H1 (cell line): Measurements from ENCODE around the gene SRGAP3. TPM values are rescaled to one million over a fixed set of nuclear protein-coding genes. Genes with fewer than 3 reads are reported as not detected.

Experiments
- CTCF ChIA-PET: fragments of 300-600 bp; sonication (Branson Sonifier 250); formaldehyde crosslinking; loops from one replicate; lab custom pipeline; 2021; ENCODE audit not compliant: partially characterized antibody; lab: Charles Lee
- POLR2A ChIA-PET: fragments of 300-600 bp; sonication (Branson Sonifier 250); formaldehyde crosslinking; loops from one replicate; lab custom pipeline; 2021; ENCODE audit warnings: inconsistent platforms; ENCODE audit not compliant: partially characterized antibody; lab: Charles Lee
- DNase-seq, 2 experiments: peaks; one replicate each; pipeline versions ENCODE4 v3.0.0 to v3.0.0-alpha.2; 2010 to 2022; ENCODE audit warnings: low spot score in 2 of 2, low read depth in 1 of 2, mixed read lengths in 1 of 2
- FAIRE-seq: peaks from 2 replicates; lab custom pipeline; 2011; peaks lifted over from hg19 to GRCh38; lab: Jason Lieb, UNC
- H2AFZ ChIP-seq: 2 replicates; pipeline ENCODE4 v1.8.1; 2012; ENCODE audit warnings: low read length, inconsistent platforms
- H2AK5ac ChIP-seq: 2 replicates; pipeline ENCODE4 v1.6.1; 2013; ENCODE audit warnings: low read depth, low read length
- H2BK120ac ChIP-seq: replicated peaks from 2 replicates; pipeline ENCODE3; 2013; ENCODE audit warnings: low read depth, low read length, inconsistent platforms
- H2BK12ac ChIP-seq: 2 replicates; pipeline ENCODE4 v1.6.1; 2013; ENCODE audit warnings: low read depth, low read length
- H2BK15ac ChIP-seq: 2 replicates; pipeline ENCODE4 v1.6.1; 2013; ENCODE audit warnings: low read length
- H2BK20ac ChIP-seq: 2 replicates; pipeline ENCODE4 v1.6.1; 2013; ENCODE audit warnings: low read length
- H2BK5ac ChIP-seq: 2 replicates; pipeline ENCODE4 v1.6.1; 2013; ENCODE audit warnings: low read depth, low read length
- H3K14ac ChIP-seq: 2 replicates; pipeline ENCODE4 v1.6.1; 2013; ENCODE audit warnings: inconsistent platforms; ENCODE audit not compliant: insufficient read length
- H3K18ac ChIP-seq: 2 replicates; pipeline ENCODE4 v1.6.1; 2013; ENCODE audit warnings: low read length; ENCODE audit errors: extremely low read depth
- H3K23ac ChIP-seq: 2 replicates; pipeline ENCODE4 v1.6.1; 2013; ENCODE audit warnings: inconsistent platforms; ENCODE audit not compliant: insufficient read length
- H3K23me2 ChIP-seq: 2 replicates; pipeline ENCODE4 v1.6.1; 2013; ENCODE audit warnings: low read depth, low read length
- H3K27ac ChIP-seq: 2 replicates; pipeline ENCODE4 v1.6.1; 2011; ENCODE audit warnings: low read depth, low read length, inconsistent platforms
- H3K27me3 ChIP-seq, 4 experiments: replicated peaks in 1 of 4; 1 replicate in 1 of 4; 2 replicates in 3 of 4; pipeline versions ENCODE4 v1.6.1 to v1.8.1; 2011 to 2013; ENCODE audit warnings: low read length in 3 of 4, mild to moderate bottlenecking in 3 of 4, inconsistent platforms in 2 of 4, mixed read lengths in 2 of 4, moderate library complexity in 1 of 4; ENCODE audit not compliant: control insufficient read depth in 3 of 4, insufficient read depth in 3 of 4; ENCODE audit errors: extremely low read depth in 1 of 4
- H3K36me3 ChIP-seq, 4 experiments: 2 replicates each; pipeline versions ENCODE4 v1.6.1 to v1.8.1; 2011 to 2013; ENCODE audit warnings: mild to moderate bottlenecking in 4 of 4, low read length in 3 of 4, moderate library complexity in 2 of 4, control low read depth in 1 of 4, inconsistent platforms in 1 of 4; ENCODE audit not compliant: insufficient read depth in 4 of 4, control insufficient read depth in 2 of 4
- H3K4ac ChIP-seq: replicated peaks from 2 replicates; pipeline ENCODE3; 2013; ENCODE audit warnings: low read length, low read depth, mixed read lengths, inconsistent platforms; ENCODE audit not compliant: insufficient read length
- H3K4me1 ChIP-seq, 4 experiments: replicated peaks in 1 of 4; 1 replicate in 1 of 4; 2 replicates in 3 of 4; pipeline versions ENCODE4 v1.6.1 to v1.8.1; 2011 to 2013; ENCODE audit warnings: low read length in 3 of 4, inconsistent platforms in 2 of 4, mixed read lengths in 1 of 4; ENCODE audit not compliant: insufficient read depth in 4 of 4, control insufficient read depth in 3 of 4
- H3K4me2 ChIP-seq, 2 experiments: 2 replicates each; pipeline versions ENCODE4 v1.6.1 to v1.8.1; 2011 to 2013; ENCODE audit warnings: low read depth in 2 of 2, low read length in 2 of 2, control low read depth in 1 of 2, inconsistent platforms in 1 of 2, mild to moderate bottlenecking in 1 of 2; ENCODE audit not compliant: insufficient read depth in 1 of 2
- H3K4me3 ChIP-seq, 4 experiments: fragments of 200-600, 300-600 bp in 1 of 4; sonication (generic), shearing (Covaris generic), sonication (Bioruptor Twin) in 1 of 4; 2 replicates each; pipeline versions ENCODE4 v1.5.1 to v1.8.1; 2011 to 2016; ENCODE audit warnings: low read length in 4 of 4, low read depth in 3 of 4, control low read depth in 2 of 4, inconsistent platforms in 2 of 4, mild to moderate bottlenecking in 2 of 4, mixed read lengths in 1 of 4, moderate library complexity in 1 of 4; ENCODE audit not compliant: insufficient read depth in 2 of 4; ENCODE audit errors: extremely low read depth in 1 of 4
- H3K56ac ChIP-seq: replicated peaks from 2 replicates; pipeline ENCODE3; 2013; ENCODE audit warnings: low read depth, mild to moderate bottlenecking, mixed read lengths, low read length, inconsistent platforms; ENCODE audit not compliant: insufficient read length
- H3K79me1 ChIP-seq: 2 replicates; pipeline ENCODE4 v1.6.1; 2013; ENCODE audit warnings: low read depth, low read length, control low read depth
- H3K79me2 ChIP-seq, 2 experiments: 2 replicates each; pipeline versions ENCODE4 v1.6.1 to v1.8.1; 2012 to 2013; ENCODE audit warnings: low read length in 2 of 2, mild to moderate bottlenecking in 2 of 2, inconsistent platforms in 1 of 2; ENCODE audit not compliant: insufficient read depth in 2 of 2, control insufficient read depth in 1 of 2
- H3K9ac ChIP-seq, 4 experiments: replicated peaks in 1 of 4; 1 replicate in 1 of 4; 2 replicates in 3 of 4; pipeline versions ENCODE4 v1.6.1 to v1.8.1; 2011 to 2013; ENCODE audit warnings: low read depth in 3 of 4, low read length in 3 of 4, control low read depth in 2 of 4, mild to moderate bottlenecking in 2 of 4, moderate library complexity in 2 of 4, inconsistent platforms in 1 of 4; ENCODE audit errors: extremely low read depth in 1 of 4
- H3K9me3 ChIP-seq, 2 experiments: 2 replicates each; pipeline versions ENCODE4 v1.6.1 to v1.8.1; 2012 to 2013; ENCODE audit warnings: mild to moderate bottlenecking in 2 of 2, moderate library complexity in 2 of 2, control low read depth in 1 of 2, inconsistent platforms in 1 of 2, low read depth in 1 of 2, low read length in 1 of 2, mixed read lengths in 1 of 2; ENCODE audit not compliant: insufficient read depth in 2 of 2
- H4K20me1 ChIP-seq, 2 experiments: replicated peaks in 1 of 2; 2 replicates each; pipeline versions ENCODE3 to v1.8.1; 2011 to 2013; ENCODE audit warnings: inconsistent platforms in 2 of 2, low read length in 2 of 2, mild to moderate bottlenecking in 1 of 2; ENCODE audit not compliant: insufficient read depth in 2 of 2, control insufficient read depth in 1 of 2
- H4K5ac ChIP-seq: 2 replicates; pipeline ENCODE4 v1.6.1; 2013; ENCODE audit warnings: low read length, low read depth, mixed read lengths, inconsistent platforms; ENCODE audit not compliant: insufficient read length
- H4K8ac ChIP-seq: 2 replicates; pipeline ENCODE4 v1.8.0; 2013; ENCODE audit warnings: mild to moderate bottlenecking, moderate library complexity, low read length, inconsistent platforms; ENCODE audit not compliant: insufficient read depth; ENCODE audit errors: extremely low read depth
- H4K91ac ChIP-seq: replicated peaks from 2 replicates; pipeline ENCODE3; 2013; ENCODE audit warnings: low read length, mixed read lengths, inconsistent platforms; ENCODE audit not compliant: insufficient read length
- NANOG ChIP-seq: IDR thresholded peaks from 2 replicates; pipeline ENCODE4 v1.6.1; 2011; ENCODE audit warnings: low read length, low read depth, mild to moderate bottlenecking, inconsistent platforms; ENCODE audit not compliant: insufficient read depth, poor library complexity, severe bottlenecking
- WGBS, 2 experiments: shearing (Covaris generic) in 1 of 2; methylation state at CpG; one replicate each; pipeline versions ENCODE4 v1.1.6 to v1.1.7; 2013 to 2015; ENCODE audit warnings: low lambda C conversion rate in 2 of 2, mixed read lengths in 2 of 2, inconsistent platforms in 1 of 2, low coverage in 1 of 2, missing lambda C conversion rate in 1 of 2; ENCODE audit not compliant: insufficient replicate concordance in 2 of 2, insufficient coverage in 1 of 2, insufficient read length in 1 of 2; ENCODE audit errors: extremely low coverage in 1 of 2, missing lambda C conversion rate in 1 of 2; 5-methylcytosine and 5-hydroxymethylcytosine counted together
- polyA plus RNA-seq, 7 experiments: library from polyadenylated mRNA; depleted of rRNA in 3 of 7; stranded (reverse) in 5 of 7; unstranded in 2 of 7; fragments of >200 nt in 5 of 7; fragments of 200-250 nt in 2 of 7; gene quantifications; 1 replicate in 5 of 7; 2 replicates in 1 of 7; 4 replicates in 1 of 7; pipeline versions ENCODE4 v1.2.1 to v1.2.3, GENCODE V29; 2011 to 2013; ENCODE audit warnings: missing spikeins in 2 of 7, mixed read lengths in 2 of 7
- total RNA-seq: library from RNA; stranded (reverse); fragmentation: NEBNext Ultra II Directional; extraction: Animal tissue kit (Norgen Biotek cat#: 25700); gene quantifications from 2 replicates; pipeline ENCODE4 v1.2.1, GENCODE V29; 2021

The SRGAP3 gene
- total and polyA plus RNA-seq, 2 of the 8 experiments (the other 6 are each of a cell fraction or from before 2014, with no cell fraction given) = 5.8 to 11.4 TPM

GRCh38 chr3:9169326-9169725 is 80.1 kb downstream of the SRGAP3 start:
- FAIRE-seq = no peak
- CTCF ChIA-PET = interaction anchor here (1.2 kb wide), 2 partner anchors 55 to 101 kb away, joined by 3 to 4 read pairs; no protein-coding TSS in a partner anchor
- Histone ChIP-seq H2BK120ac (no peak overlapping the region), H3K9ac (no peak overlapping the region), H3K79me1 (no peaks in the 10 kb centered on the region), H3K23me2 (no peaks in the 10 kb centered on the region), H3K4me3 (no peak overlapping the region), H3K4ac (no peak overlapping the region), H3K27me3 (no peaks in the 10 kb centered on the region), H4K20me1 (no peaks in the 10 kb centered on the region), H3K56ac (no peak overlapping the region), H2BK20ac (no peak overlapping the region), H4K8ac (no peak overlapping the region), H2BK15ac (no peak overlapping the region), H3K4me1 (peaks cover 0 to 5% (median 2%) of the 10 kb centered on the region in 4 experiments; a peak in 3 of 7 replicates), H3K79me2 (no peaks in the 10 kb centered on the region), H3K36me3 (no peaks in the 10 kb centered on the region), H2BK12ac (peak overlapping the region; percentile 17; the same call in 1 of the 2 replicates), H3K4me2 (no peak overlapping the region), H3K27ac (no peak overlapping the region), H2AFZ (no peak overlapping the region), H4K5ac (no peak overlapping the region), H2BK5ac (no peak overlapping the region), H3K9me3 (no peaks in the 10 kb centered on the region), H3K23ac (no peak overlapping the region), H4K91ac (no peak overlapping the region), H3K18ac (no peak overlapping the region; the same call in 1 of the 2 replicates), H2AK5ac (no peak overlapping the region), H3K14ac (no peak overlapping the region)
- TF ChIP-seq NANOG = no peak
- WGBS, 2 experiments = 85% methylated on average over 1 of the region's 1 CpG; no CpG with 5 or more reads in 1 of the 2 experiments
- DNase-seq = no peak
- POLR2A ChIA-PET = no interaction called here
